Stimulated activated CD4-positive, alpha-beta T cell treated with anti-CD3 and anti-CD28 coated beads, Interleukin-4, amount 100 ng/mL, for 24 hours (primary cell): ENCODE data around the gene NLRC3.

Source experiments
- DNase-seq: peaks from one replicate; pipeline ENCODE4 v3.0.0-alpha.2; 2020

Gene NLRC3

DNA sequence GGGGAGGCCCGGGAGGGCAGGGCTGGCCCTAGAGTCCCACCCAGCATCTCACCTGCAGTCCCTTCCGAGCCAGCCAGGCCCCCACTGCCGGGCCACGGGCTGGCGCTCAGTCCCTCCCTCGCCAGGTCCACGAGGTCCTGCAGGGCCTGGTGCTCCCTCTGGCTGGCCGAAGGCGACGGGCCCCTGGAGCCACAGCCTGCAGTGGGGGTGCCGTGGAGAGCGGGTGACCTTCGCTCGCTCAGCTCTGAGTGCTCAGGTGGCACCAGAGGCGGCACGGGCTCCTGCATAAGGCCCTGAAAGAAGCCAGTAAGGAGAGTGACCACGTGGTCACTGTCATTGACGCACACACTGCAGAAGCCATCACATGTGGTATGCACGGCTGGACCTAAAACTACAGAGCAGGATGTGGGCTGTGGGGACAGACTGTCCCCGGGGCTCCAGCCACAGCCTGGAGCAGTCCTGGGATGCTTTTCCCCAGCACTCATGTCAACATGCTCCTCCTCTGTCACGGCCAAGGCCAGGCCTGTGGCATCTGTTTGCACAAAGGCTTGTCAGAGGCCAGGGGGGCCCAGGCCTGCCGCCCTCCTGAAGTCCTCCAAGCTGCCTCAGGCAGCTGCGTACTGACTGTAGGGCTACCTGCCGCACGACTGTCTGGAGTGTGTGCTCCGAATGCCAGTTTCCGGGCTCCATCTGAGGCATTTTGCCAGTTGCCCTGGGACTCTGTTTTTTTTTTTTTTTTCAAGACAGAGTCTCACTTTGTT lies 19.1 kb upstream of the NLRC3 start:
- no peak for DNase-seq

DNA sequence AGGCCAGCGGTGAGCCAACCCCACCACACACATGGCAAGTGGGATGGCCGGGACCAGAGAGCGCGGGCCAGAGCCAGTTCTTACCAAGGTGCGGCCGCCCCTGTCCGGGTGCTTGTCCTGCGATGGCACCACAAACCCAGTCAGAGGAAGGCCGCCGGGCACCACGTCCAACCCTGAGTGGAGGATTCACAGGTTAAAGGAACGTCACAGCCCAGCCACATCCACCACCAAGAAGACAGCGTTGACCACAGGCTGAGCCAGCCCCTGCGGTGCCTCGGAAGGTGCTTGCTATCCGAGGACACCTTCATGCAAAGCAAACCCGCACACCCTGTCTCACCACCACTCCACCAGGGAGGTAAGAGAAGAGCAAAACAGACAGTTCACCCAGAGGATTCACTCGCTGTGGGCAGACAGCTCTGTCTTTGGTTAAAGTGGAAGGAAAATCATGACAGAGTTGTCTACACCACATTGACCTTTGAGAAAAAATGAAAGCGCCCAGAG lies 18.4 kb upstream of the NLRC3 start:
- no peak for DNase-seq

DNA sequence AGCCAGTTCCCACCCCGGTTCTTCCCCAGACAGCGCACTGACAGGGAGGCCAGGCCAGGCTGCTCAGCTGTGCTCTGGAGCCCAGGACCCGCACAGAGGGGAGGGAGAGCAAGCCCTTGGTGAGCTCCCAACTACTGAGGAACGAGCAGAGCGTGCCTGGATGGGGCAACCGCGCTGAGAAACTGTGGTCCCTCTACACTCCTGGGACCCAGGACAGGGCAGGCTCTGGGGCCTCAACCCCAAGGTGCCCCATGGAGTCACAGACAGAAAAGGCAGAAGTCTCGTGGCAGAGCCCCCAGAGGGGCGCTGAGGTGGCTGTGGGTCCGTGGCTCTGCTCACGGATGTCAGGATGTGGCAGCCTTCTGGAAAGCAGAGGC lies 17.9 kb upstream of the NLRC3 start:
- DNase-seq, result no peak

DNA sequence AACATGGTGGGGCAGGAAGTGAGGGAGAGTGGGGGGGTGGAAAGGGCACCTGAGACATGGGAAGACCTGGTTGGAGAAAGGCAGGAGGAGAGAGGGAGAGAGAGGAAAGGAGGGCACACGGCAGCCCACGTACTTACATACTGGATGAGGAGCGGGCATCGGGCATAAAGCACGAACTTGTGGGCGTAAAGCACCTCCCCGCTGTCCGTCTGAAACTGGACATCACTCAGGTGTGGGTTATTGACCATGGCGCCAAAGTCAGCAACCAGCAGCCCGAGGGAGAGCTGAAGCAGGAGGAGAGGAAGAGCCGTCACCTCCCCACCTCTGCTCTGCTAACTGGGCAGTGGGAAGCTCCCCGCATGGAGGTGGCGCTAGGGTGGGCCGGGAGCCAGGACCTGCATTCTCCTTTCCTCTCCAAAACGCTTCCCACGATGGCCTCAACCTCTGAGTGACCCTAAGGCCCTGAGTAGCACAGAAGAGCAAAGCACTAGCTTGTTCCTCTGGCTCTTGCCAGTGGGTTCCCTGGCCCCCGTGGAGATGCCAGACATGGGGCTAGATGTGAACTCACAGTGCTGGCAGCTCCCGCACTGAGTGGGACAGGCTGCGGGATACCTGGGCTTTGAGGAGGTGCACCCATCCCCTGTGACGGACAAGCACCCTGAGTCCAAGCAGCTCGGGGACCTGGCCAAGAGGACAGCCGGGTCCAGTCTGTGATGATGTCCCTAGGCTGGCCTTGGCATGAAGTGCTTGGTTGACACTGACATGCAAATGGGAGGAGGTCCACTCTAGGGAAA lies 17.3 kb upstream of the NLRC3 start:
- no peak for DNase-seq

DNA sequence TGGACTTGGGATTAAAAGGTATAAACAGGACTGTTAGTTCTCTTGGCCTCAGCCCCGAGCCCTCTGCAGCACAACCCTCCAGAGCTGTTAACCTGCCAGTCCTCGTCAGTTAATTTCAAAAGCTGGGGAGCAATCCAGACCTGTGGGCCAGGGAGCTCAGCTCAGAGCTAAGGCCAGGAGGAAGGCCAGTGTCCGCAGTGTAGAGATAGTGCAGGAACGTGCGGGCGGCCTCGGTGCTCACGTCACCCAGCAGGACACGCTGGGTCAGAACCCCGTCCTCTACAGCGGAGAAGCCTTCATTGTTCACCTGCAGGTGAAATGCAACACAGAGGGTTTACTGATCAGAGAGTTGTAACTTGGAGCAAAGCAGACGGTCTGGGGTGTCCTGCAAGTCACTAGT lies 15.4 kb upstream of the NLRC3 start:
- no peak for DNase-seq

DNA sequence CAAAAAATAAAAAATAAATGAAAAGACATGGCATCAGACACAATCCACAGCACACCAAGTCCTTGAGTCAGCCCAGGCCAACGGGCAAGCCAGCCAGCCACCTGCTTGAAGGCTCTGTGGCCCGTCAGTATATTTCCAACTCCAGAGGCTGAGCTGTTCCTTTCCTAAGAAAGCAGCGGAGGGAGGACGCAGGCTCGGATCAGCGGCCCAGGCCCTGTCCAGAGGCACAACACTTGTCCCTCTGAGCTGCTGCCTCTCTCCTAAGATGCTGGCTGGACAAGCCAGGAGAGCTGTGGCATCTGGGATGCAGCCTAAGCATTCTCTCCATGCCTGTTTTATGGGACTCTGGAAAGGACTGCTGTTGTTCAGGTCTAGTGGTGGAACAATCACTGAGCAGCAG lies 14.8 kb upstream of the NLRC3 start:
- no peak for DNase-seq

DNA sequence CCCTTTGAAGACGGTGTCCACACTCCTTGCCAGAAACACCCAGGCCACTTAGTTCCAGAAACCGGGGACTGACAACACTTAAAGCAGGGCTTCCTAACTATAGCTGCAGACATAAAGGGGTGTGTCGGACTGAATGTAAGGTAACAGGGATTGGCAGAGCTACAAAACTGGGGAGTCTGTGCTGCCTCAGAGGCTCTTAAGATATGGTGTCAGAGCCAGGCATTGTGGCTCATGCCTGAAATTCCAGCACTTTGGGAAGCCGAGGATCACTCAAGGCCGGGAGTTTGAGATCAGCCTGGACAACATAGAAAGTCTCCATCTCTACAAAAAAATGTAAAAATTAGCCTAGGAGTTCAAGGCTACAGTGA lies 14.2 kb upstream of the NLRC3 start:
- no peak for DNase-seq

DNA sequence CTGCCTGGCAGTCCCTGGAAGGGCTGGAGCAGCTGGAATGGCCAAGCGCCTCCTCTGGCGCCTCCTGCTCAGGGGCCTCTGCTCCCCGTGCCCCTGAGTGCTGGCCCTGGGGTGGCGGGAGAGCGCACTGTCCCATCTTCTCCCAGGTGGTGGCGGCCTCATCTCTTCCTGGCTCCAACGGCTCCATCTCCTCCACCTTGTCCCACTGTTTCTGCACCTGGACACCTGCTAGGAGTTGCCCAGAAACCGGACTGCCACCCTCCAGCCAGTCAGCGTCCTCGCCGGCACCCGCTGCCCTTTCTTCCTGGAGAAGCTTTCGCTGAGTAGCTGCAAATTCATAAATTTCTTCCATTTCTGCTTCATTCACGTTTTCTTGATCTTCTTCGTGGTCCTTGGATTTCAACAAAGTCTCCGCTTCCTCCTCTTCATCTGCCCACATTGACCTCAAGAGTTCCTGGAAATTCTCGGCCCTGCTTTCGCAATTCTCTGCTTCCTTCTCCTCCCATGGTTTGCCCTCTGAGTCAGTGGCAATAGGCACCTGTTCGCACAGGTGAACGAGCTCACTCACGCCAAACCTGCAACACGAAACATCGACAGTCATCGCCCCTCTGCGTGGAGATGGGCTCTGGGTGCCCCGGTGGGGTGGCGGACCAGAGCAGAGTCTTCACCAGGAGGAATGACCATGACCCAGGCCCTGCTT lies 13.7 kb upstream of the NLRC3 start:
- no peak for DNase-seq

DNA sequence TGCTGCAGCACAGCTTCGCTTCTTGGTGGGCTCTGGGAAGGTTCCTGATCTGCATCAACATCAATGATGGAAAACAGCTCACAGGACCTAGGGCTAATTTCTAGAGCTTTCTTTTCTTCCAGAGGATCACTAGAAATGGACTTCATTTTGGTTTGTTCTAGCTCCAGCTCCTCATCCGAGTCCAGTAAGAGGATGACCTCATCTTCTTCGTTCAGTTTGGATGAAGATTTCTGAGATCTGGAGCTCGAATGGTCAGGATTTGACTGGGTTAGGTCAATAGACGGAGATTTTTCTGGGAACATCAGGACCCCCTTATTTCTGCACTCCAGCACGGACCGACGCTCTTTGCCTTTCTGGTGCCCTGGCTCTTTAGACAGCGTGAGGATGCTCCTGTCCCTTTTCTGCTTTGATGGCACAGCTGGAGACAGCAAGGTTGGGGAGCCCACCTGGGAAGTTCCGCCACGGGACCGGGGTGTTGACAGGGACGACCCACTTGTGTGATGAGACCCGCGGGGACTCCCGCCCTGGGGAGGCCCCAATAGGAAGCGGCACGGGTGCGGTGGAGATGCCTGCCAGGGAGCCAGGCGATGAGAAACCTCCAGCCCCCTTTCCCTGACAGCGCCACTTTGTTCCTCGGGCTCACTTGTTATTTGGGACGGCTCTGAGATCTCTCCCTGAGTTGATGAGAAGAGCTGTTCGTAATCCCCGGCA lies 12.9 kb upstream of the NLRC3 start:
- DNase-seq, result no peak

DNA sequence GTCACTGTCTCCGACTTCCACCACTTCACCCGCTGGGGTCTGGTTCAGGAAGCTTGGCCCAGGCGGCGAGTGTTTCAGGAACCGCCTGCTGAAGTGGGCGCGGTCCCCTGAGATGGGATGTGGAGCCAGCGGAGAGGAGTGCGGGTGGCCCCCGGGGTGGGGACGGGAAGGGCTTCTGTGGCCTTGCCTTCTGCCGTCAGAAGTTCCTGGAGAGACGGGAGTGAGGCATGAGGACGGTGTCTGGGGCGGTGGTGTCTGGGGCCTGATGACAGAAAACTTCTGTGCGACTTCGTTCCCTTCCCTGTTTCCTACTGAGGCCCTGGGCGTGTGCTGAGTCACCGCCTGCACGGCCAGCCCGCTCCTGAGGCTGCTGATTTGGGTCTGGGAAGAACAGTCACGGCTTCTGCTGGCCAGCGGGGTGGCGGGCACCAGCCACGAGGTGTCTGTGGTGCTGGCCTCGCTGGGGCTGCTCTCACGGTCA lies 12.3 kb upstream of the NLRC3 start:
- DNase-seq, result no peak

DNA sequence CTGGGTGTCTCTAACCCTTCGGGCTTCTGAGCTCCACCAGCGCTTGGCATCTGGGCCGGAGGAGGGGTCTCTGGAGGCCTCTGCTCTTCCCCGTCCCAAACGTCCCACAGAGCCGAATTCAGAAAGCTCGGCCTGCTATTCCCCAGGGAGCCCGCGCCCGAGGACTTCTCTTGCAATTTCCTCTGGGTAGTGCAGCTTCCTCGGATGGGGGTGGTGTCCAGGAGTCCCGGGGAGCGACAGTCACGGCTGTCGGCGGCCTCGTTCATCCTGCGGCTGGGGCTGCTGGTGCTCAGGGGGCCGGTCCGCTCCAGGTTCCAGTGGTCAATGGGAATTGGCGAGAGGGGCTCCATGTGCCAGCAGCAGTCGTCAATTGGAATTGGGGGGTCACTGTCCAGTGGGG lies 11.8 kb upstream of the NLRC3 start:
- no peak for DNase-seq

DNA sequence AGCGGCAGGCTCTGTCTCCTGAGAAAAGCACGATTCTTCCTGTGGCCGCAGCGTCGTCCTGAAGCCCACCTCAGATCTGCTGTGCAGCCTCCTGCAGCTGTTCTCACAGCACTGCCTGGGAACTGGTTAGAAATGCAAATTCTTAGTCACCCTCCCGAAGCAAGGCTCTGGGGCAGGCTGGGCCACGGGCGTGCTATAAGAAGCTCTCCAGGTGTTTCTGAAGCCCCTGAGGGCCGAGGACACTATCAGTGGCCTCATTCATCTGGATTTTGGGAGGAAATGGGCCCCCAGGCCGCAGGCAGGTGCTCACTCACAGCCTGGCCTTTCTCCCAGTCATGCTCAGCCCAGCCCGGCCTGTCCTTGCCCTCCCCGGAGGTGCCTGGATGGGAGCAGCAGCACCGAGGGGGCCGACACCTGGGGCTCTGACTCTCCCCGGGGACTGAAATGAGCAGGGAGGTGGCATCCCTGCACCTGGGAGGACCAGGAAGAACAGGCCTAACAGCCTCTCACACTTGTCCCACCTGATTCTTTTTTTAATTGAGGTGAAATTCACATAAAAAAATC lies 10.4 kb upstream of the NLRC3 start:
- DNase-seq, result no peak

DNA sequence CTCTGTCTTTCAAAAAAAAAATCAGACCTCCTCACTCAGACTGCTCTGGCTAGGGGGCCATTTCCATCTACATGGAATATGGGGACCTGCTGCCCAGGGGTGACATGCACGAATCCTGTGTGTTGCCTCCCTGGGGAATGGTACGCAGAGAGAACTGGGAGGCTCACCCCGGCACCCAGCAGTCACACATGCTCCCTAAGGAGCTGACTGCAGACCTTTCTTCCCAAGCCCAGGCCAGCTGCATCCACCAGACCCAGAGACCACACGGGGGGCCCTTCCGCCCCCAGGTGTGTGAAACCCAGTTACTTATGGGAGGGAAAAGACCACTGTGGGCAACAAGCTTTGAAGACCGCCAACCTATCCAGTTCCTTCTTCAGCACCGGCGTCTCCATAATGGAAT lies 7.2 kb upstream of the NLRC3 start:
- DNase-seq, result no peak

DNA sequence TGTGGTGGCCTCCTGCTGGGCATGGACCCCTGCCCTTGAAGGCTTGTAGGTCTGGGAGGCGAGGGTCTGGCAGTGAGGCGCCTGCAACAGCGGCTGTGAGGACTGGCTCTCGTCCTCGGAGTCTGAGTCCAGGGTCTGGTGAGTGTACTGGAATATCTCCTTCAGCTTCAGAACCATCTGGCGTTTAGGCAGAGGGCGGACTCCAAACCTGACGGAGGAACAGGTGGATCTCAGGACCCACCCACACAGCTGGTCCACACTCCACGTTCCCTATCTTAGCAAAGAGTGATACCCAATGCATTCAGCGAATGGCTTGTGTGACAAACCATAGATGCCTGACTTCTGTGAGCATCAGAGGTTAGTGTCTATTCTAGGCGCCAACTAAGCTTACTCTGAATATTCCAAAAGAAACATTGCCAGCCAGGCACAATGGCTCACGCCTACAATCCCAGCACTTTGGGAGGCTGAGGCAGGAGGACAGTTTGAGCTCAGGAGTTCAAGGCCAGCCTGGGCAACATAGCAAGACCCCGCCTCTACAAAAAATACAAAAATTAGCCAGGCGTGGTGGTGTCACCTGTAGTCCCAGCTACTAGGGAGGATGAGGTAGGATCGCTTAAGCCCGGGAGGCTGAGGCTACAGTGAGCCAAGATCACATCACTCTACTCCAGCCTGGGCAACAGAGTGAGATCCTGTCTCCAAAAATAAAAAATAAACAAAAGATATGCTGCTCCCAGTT lies 6.3 kb upstream of the NLRC3 start:
- no peak for DNase-seq

DNA sequence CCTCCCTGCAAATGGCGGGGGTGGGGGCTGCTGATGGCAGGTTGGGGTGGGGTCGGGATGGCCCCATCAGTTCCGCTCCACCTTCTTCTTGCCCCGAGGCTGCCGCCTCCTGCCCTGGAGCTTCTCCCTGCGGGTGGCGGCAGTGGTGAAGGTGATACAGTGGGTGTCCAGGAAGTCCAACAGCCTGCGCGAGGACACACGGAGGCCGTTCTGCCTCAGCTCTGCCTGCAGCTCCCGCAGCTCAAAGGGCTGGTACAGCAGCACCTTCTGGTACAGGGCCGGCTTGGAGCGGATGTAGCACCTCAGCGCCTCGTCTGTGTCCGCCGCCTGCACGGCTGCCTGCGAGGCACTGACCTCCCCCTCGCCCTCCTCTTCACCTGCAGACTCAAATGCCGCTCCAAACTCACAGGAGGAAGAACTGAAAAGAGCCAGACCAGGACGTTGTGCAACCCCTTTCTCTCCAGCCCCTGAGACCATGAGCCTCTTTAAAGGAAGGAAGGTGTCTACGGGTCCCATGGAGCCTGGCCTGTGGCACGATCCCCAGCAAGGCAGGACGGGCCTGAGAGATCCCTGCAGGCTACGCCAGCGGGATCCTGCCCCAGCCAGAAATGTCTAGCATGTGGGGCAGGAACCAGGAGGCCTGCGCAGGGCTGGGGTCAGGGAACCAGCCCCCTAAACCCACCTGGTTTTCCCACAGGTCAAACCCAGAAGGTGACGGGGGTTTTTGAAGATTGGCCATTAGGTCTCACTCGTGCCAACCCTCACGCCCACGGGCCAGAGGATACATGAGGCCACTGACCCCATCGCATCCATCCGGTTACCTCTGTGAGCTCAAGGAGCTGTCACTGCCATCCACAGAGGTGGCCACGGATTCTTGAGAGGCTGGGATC lies 5.3 kb upstream of the NLRC3 start:
- no peak for DNase-seq

DNA sequence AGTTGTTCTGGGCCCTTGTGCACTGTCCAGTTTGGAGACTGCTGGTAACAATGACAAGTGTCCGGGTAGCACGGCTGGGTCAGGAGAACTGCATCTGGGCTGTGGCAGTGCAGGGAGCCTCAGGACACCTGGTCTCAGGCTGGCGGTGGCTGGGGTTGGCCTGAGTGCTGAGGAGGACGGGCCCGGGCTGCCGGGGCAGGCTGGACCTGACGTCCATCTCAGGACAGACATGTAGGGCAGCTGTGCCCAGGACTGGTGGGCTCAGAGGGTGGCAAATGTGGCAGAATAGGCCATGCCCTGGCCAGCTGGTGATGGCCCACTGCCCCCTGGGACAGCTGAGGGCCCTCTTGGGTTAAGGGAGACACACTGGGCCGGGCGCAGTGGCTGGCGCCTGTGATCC lies 4.2 kb upstream of the NLRC3 start:
- DNase-seq, result no peak

DNA sequence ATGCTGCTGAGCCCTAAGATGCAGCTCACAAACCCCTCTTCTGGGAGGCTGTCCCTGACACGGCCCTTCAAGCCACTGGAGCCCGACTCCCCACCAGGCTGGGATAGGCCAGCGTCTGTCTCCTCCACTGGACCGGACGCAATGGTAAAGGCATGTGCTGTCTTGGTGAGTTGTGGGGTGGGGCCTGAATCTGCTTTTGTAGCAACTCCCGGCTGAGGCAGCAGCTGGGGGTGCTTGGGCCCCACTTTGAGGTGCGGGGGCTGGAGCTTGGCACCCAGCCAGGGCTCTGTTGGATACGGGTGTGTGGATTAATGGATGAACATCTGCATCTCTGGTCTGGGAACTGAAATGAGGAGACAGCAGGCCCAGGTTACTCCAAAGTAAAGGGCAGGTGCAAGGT lies 3.5 kb upstream of the NLRC3 start:
- DNase-seq, result no peak

DNA sequence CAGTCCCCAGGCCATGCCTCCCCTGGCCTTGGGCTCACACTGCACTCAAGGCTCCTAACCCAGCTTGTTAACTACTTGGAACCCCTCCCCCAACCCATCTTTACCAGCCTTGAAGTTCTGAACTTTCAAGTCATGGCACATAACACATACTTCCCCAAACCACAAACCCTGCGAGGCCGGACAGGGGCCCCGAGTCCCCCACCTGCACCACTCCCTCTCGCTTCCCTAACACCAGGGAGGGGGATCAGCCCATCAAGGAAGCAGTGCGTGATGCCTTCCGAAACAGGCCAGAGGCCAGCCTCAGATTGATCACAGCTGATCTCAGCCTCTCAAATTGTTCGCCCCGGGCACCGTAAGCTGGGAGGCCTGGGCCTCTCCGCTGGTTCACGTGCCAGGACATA lies 3.0 kb upstream of the NLRC3 start:
- DNase-seq, result no peak

DNA sequence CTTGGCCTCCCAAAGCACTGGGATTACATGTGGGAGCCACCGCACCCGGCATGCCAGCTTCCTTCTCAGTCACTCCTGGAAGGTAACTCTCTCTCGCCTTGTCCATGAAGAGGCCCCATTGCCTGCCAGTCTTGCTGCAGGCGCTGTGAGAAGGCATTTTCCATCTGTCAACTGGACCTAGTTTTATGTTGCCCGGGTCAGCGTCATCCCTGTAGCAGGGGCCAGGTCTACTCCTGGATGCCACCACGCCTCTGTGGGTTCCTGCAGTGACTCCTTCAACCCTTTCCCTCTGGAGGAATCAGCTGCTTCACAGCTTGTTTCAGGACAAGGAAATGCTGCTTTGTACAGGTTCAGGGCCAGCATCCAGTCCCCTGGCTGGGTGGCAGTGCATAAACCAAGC lies 2.6 kb upstream of the NLRC3 start:
- DNase-seq, result no peak

DNA sequence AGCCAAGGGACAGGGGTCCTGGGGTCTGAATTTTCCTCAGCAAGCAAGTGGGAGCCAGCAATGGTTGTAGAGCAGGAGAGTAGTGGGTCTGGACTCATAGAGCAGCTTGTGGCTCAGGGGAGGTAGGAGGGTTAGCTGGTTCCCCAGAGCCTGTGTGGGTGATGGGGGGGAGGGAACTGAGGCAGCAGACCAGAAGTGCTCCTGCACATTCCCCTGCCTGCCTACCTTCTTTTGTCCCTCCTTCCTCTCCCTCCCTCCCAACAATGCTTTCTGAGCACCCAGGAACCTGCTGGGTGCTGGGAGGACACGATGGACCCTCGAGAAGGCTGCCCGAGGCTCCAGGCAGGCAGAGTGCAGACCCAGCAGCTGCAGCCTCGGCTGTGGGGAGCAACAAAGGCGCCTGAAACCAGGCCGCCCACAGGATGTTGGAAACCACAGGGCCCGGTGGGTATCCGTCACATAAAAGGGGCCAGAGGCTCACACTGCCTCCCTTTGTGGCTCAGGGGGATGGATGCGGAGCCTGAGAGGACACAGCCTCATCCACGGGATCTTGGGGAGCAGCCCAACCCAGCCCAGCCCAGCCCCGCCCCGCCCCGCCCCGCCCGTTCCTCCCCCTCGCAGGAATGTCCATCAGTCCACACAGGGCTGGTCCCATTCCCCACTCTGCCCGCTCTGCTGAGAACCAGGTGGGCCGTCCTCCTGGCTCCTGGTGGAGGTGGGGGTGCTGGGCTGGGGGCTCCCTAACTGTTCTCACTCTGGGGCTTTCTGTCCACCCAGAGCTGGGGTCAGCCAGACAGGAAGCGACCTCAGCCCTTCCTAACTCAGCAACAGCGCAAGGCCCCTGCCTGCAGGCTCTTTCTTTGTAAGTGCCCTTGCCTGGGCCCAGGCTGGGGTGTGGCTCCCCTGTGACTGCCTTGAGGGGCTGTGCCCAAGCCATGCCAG lies 1.7 kb upstream of the NLRC3 start:
- DNase-seq, result peak; percentile 59
